H9 (cell line): Measurements from ENCODE around the gene TFAP2C. TPM values are rescaled to one million over a fixed set of nuclear protein-coding genes. Genes with fewer than 3 reads are reported as not detected.
A peak's percentile ranks its signal among the peaks of the same experiment; 100 is the strongest.

ENCODE experiments used
- DNase-seq: peaks from one replicate; pipeline ENCODE4 v3.0.0-alpha.2; 2017
- H2AFZ ChIP-seq: one replicate; pipeline ENCODE4 v1.6.1; 2013; ENCODE audit warnings: mild to moderate bottlenecking, low read length, control low read depth, moderate library complexity
- H2AK5ac ChIP-seq: 2 replicates; pipeline ENCODE4 v1.6.1; 2013; ENCODE audit warnings: low read length, control low read depth, mixed read lengths; ENCODE audit not compliant: insufficient read length
- H2BK120ac ChIP-seq: one replicate; pipeline ENCODE4 v1.6.1; 2013; ENCODE audit warnings: low read depth, mild to moderate bottlenecking, low read length, control low read depth, inconsistent platforms; ENCODE audit not compliant: poor library complexity, severe bottlenecking
- H2BK12ac ChIP-seq: 2 replicates; pipeline ENCODE4 v1.6.1; 2013; ENCODE audit warnings: low read length, control low read depth, mixed read lengths, low read depth; ENCODE audit not compliant: insufficient read length
- H2BK15ac ChIP-seq: 2 replicates; pipeline ENCODE4 v1.6.1; 2013; ENCODE audit warnings: low read depth, low read length, control low read depth
- H2BK20ac ChIP-seq: one replicate; pipeline ENCODE4 v1.6.1; 2013; ENCODE audit warnings: low read depth, mild to moderate bottlenecking, low read length, control low read depth, inconsistent platforms; ENCODE audit not compliant: poor library complexity, severe bottlenecking
- H2BK5ac ChIP-seq: 2 replicates; pipeline ENCODE4 v1.6.1; 2013; ENCODE audit warnings: low read length, control low read depth, mixed read lengths; ENCODE audit not compliant: insufficient read length
- H3K14ac ChIP-seq: 2 replicates; pipeline ENCODE4 v1.6.1; 2013; ENCODE audit warnings: low read length, control low read depth; ENCODE audit not compliant: insufficient read depth
- H3K18ac ChIP-seq: 2 replicates; pipeline ENCODE4 v1.6.1; 2013; ENCODE audit warnings: low read depth, mild to moderate bottlenecking, mixed read lengths, low read length, control low read depth; ENCODE audit not compliant: insufficient read length
- H3K23ac ChIP-seq: 2 replicates; pipeline ENCODE4 v1.6.1; 2013; ENCODE audit warnings: low read length, control low read depth, mixed read lengths, low read depth; ENCODE audit not compliant: insufficient read length
- H3K23me2 ChIP-seq: 2 replicates; pipeline ENCODE4 v1.6.1; 2013; ENCODE audit warnings: low read depth, mild to moderate bottlenecking, mixed read lengths, low read length, control low read depth; ENCODE audit not compliant: insufficient read length, poor library complexity, severe bottlenecking
- H3K27ac ChIP-seq: 2 replicates; pipeline ENCODE4 v1.5.1; 2013; ENCODE audit warnings: low read length, control low read depth, mixed read lengths, low read depth; ENCODE audit not compliant: insufficient read length
- H3K27me3 ChIP-seq: 2 replicates; pipeline ENCODE4 v1.6.1; 2013; ENCODE audit warnings: low read length, control low read depth, inconsistent platforms; ENCODE audit not compliant: insufficient read depth
- H3K4ac ChIP-seq: 2 replicates; pipeline ENCODE4 v1.6.1; 2013; ENCODE audit warnings: low read depth, mild to moderate bottlenecking, control low read depth, inconsistent platforms, low read length, moderate library complexity
- H3K4me1 ChIP-seq: 2 replicates; pipeline ENCODE4 v1.6.1; 2013; ENCODE audit warnings: low read length, control low read depth, inconsistent platforms; ENCODE audit not compliant: insufficient read depth
- H3K4me2 ChIP-seq: 2 replicates; pipeline ENCODE4 v1.6.1; 2013; ENCODE audit warnings: low read length, control low read depth, mixed read lengths; ENCODE audit not compliant: insufficient read length, insufficient read depth
- H3K56ac ChIP-seq: 2 replicates; pipeline ENCODE4 v1.6.1; 2013; ENCODE audit warnings: low read depth, mild to moderate bottlenecking, mixed read lengths, low read length, control low read depth; ENCODE audit not compliant: insufficient read length
- H3K79me1 ChIP-seq: 2 replicates; pipeline ENCODE4 v1.6.1; 2013; ENCODE audit warnings: low read depth, mild to moderate bottlenecking, moderate library complexity, low read length, control low read depth, inconsistent platforms; ENCODE audit not compliant: insufficient read depth, poor library complexity, severe bottlenecking
- H3K79me2 ChIP-seq: 2 replicates; pipeline ENCODE4 v1.6.1; 2013; ENCODE audit warnings: low read length, control low read depth, inconsistent platforms; ENCODE audit not compliant: insufficient read depth
- H3K9ac ChIP-seq: 2 replicates; pipeline ENCODE4 v1.6.1; 2013; ENCODE audit warnings: low read length, control low read depth, mixed read lengths; ENCODE audit not compliant: insufficient read length; ENCODE audit errors: extremely low read depth
- H3K9me3 ChIP-seq: one replicate; pipeline ENCODE4 v1.6.1; 2013; ENCODE audit warnings: low read depth, low read length, inconsistent platforms; ENCODE audit not compliant: control insufficient read depth
- H3T11ph ChIP-seq: one replicate; pipeline ENCODE4 v1.6.1; 2013; ENCODE audit warnings: mild to moderate bottlenecking, low read length, control low read depth, inconsistent platforms
- H4K20me1 ChIP-seq: one replicate; pipeline ENCODE4 v1.6.1; 2013; ENCODE audit not compliant: control insufficient read depth, insufficient read length, insufficient read depth
- H4K5ac ChIP-seq: 2 replicates; pipeline ENCODE4 v1.6.1; 2013; ENCODE audit warnings: low read depth, mild to moderate bottlenecking, mixed read lengths, low read length, control low read depth; ENCODE audit not compliant: insufficient read length
- H4K8ac ChIP-seq: replicated peaks from 2 replicates; pipeline ENCODE4 v1.6.1; 2013; ENCODE audit warnings: low read length, control low read depth, mixed read lengths, low read depth; ENCODE audit not compliant: insufficient read length
- H4K91ac ChIP-seq: 2 replicates; pipeline ENCODE4 v1.6.1; 2013; ENCODE audit warnings: low read depth, mild to moderate bottlenecking, moderate library complexity, mixed read lengths, low read length, control low read depth; ENCODE audit not compliant: insufficient read length
- H3K27ac Mint-ChIP-seq, 3 experiments: 2 replicates in 2 of 3; 3 replicates in 1 of 3; pipeline ENCODE4 v1.8.0; 2020 to 2021; ENCODE audit warnings: mixed read lengths in 3 of 3, mild to moderate bottlenecking in 1 of 3, moderate library complexity in 1 of 3
- H3K27me3 Mint-ChIP-seq: 2 replicates; pipeline ENCODE4 v1.8.0; 2021; ENCODE audit warnings: low read depth, mild to moderate bottlenecking, moderate library complexity, mixed read lengths
- H3K36me3 Mint-ChIP-seq, 3 experiments: 2 replicates in 2 of 3; 3 replicates in 1 of 3; pipeline ENCODE4 v1.8.0; 2020 to 2021; ENCODE audit warnings: low read depth in 3 of 3, mixed read lengths in 3 of 3; ENCODE audit not compliant: insufficient read depth in 1 of 3
- H3K4me1 Mint-ChIP-seq, 2 experiments: 2 replicates each; pipeline ENCODE4 v1.8.0; 2020; ENCODE audit warnings: mixed read lengths in 2 of 2
- H3K4me3 Mint-ChIP-seq, 2 experiments: 2 replicates in 1 of 2; 3 replicates in 1 of 2; pipeline ENCODE4 v1.8.0; 2020 to 2021; ENCODE audit warnings: mild to moderate bottlenecking in 2 of 2, mixed read lengths in 2 of 2, moderate library complexity in 1 of 2
- H3K9me3 Mint-ChIP-seq, 2 experiments: 2 replicates in 1 of 2; 3 replicates in 1 of 2; pipeline ENCODE4 v1.8.0; 2020; ENCODE audit warnings: mild to moderate bottlenecking in 2 of 2, mixed read lengths in 2 of 2, moderate library complexity in 1 of 2
- whole genome bisulfite sequencing: extraction: QIAGEN DNeasy Blood & Tissue Kit; methylation state at CpG from one replicate; pipeline ENCODE4 v1.1.7; 2013; ENCODE audit warnings: missing lambda C conversion rate, low lambda C conversion rate, mixed read lengths; ENCODE audit not compliant: insufficient read length; ENCODE audit errors: extremely low coverage; 5-methylcytosine and 5-hydroxymethylcytosine counted together
- total RNA-seq: library from RNA; stranded (reverse); gene quantifications from 2 replicates; pipeline ENCODE4 v1.2.1, GENCODE V29; 2021
- TF ChIP-seq, protein P1 (sequence below): fragments of 200-600 bp; sonication (generic); conservative IDR thresholded peaks from 3 replicates; pipeline ENCODE4 v1.8.0; 2021; ENCODE audit warnings: antibody characterized with exemption, mild to moderate bottlenecking

Gene TFAP2C
- total RNA-seq, 1 experiment from 2014 or later, result 24.3 TPM

DNA sequence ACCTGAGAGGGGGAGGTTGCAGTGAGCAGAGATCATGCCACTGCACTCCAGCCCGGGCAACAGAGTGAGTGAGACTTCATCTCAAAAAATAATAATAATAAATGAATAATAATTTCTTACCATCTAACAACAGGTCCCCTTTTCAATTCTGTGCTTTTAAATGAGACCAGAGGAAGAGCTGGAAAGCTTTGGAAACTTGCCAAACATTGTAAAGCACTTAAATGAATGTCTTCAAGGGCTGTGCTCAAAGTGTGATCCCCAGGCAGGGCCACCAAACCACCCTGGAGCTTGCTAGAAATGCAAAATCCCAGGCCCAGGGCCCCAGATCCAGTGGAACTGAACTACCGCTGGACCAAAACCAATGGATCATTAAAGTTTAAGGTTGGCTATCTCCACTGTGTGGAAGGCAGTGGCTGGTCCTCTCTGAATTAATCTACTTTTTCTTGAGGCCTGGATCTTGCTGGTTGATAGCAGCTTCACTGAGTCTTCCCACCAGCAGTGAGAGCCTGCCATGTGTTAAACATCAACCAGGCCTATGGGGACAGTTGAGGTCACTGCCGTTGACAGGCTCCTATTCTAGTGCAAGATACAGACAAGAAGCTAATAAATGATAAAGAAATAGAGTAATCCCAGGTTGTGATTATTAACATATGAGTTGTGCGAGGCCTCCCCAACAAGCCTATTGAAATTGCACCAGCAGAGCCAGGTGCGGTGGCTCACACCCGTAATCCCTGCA lies 23.7 kb upstream of the TFAP2C start:
- Histone ChIP-seq H2BK15ac (no peak overlapping the region), H3K4ac (no peak overlapping the region), H3K14ac (no peak overlapping the region), H3K18ac (no peak overlapping the region), H3K79me2 (no peaks in the 10 kb centered on the region), H3K4me1 (no peaks in the 10 kb centered on the region), H3T11ph (no peak overlapping the region), H2AFZ (no peak overlapping the region), H2BK12ac (no peak overlapping the region), H4K5ac (no peak overlapping the region), H3K27me3 (no peaks in the 10 kb centered on the region), H3K23ac (no peak overlapping the region), H3K56ac (no peak overlapping the region), H3K79me1 (no peaks in the 10 kb centered on the region), H3K27ac (no peak overlapping the region), H4K20me1 (no peaks in the 10 kb centered on the region), H3K9me3 (no peaks in the 10 kb centered on the region), H2AK5ac (no peak overlapping the region), H2BK5ac (no peak overlapping the region), H2BK20ac (no peak overlapping the region), H4K91ac (no peak overlapping the region), H3K23me2 (no peaks in the 10 kb centered on the region), H3K9ac (no peak overlapping the region), H2BK120ac (no peak overlapping the region), H3K4me2 (no peak overlapping the region), H4K8ac (no peak overlapping the region)
- WGBS, result no CpG with 5 or more reads among the region's 6 CpGs
- H3K4me3 Mint-ChIP-seq, result no peak overlapping the region
- peak overlapping the region in 1 of 3 experiments; percentile 70; a peak in 1 of 7 replicates for H3K27ac Mint-ChIP-seq
- no peaks in the 10 kb centered on the region for H3K36me3 Mint-ChIP-seq
- TF ChIP-seq, protein P1, sequence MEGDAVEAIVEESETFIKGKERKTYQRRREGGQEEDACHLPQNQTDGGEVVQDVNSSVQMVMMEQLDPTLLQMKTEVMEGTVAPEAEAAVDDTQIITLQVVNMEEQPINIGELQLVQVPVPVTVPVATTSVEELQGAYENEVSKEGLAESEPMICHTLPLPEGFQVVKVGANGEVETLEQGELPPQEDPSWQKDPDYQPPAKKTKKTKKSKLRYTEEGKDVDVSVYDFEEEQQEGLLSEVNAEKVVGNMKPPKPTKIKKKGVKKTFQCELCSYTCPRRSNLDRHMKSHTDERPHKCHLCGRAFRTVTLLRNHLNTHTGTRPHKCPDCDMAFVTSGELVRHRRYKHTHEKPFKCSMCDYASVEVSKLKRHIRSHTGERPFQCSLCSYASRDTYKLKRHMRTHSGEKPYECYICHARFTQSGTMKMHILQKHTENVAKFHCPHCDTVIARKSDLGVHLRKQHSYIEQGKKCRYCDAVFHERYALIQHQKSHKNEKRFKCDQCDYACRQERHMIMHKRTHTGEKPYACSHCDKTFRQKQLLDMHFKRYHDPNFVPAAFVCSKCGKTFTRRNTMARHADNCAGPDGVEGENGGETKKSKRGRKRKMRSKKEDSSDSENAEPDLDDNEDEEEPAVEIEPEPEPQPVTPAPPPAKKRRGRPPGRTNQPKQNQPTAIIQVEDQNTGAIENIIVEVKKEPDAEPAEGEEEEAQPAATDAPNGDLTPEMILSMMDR, result no peak
- no peaks in the 10 kb centered on the region for H3K9me3 Mint-ChIP-seq
- peaks cover 4% of the 10 kb centered on the region for H3K27me3 Mint-ChIP-seq
- DNase-seq, result no peak
- peaks cover 14 to 18% of the 10 kb centered on the region in 2 experiments for H3K4me1 Mint-ChIP-seq
